GM23248 (cell line): ENCODE results near the gene APOL4.

Experiments
- EZH2 ChIP-seq: fragments of 200-600 bp; sonication (generic); IDR thresholded peaks from 2 replicates; pipeline ENCODE4 v1.6.1; 2018; ENCODE audit warnings: antibody characterized with exemption, mild to moderate bottlenecking; ENCODE audit not compliant: insufficient read depth, poor library complexity, severe bottlenecking
- EZH2phosphoT487 ChIP-seq: fragments of 200-600 bp; sonication (generic); IDR thresholded peaks from 2 replicates; pipeline ENCODE4 v1.6.1; 2018; ENCODE audit warnings: antibody characterized with exemption, moderate library complexity, mild to moderate bottlenecking, low read depth; ENCODE audit not compliant: insufficient read depth

DNA sequence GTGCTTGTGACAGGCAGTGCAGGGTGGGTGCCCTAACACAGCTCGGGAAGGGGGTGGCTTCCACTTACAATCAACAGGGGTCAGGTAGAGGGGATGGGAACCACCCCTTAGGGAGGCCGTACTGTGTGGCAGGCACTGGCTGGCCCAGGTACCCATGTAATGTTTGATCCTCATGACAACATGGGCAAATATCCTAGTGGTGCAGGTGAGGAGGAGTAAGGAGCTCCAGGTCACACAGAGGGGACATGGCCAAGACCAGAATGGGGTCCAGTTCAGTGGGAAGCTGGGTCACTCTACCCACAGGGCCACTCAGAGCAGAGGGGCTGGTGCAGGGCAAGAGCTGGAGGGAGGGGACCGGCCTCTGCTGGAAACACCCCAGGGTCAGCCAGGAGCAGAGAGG is 3.1 kb downstream of the APOL4 start:
- no peak for TF ChIP-seq EZH2phosphoT487
- TF ChIP-seq EZH2 = no peak
